ENCODE data around the gene IL12RB1.
"Not testable (repeated sequence)": the region's sequence is repeated elsewhere in the genome, so short reads cannot be mapped to it uniquely, and the experiment has no call there.

The IL12RB1 gene

DNA sequence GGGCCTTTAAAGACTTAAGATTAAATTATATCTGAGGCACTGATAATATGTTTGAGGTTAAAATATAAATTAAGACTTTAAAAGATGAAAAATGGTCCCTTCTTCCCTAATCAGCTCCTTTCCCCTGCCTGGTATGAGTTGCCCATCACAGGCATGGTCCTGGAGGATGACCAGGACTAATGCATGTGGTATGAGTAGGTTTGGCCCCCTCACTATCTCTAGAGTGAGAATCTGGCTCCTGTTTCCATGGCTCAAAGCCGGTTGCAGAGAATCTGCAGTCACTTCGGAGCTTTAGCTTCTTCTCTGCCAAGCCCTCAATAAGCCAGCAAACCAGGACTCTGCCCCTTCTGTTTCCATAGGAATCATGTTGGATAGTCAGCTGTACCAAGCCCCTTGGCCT lies 54.6 kb downstream of the IL12RB1 start:
- in situ Hi-C loops (cut with MboI; ENCODE audit: low sequenced_read_pairs); H3K27me3 ChIP-seq (ENCODE audit: low read depth): not testable (repeated sequence)

DNA sequence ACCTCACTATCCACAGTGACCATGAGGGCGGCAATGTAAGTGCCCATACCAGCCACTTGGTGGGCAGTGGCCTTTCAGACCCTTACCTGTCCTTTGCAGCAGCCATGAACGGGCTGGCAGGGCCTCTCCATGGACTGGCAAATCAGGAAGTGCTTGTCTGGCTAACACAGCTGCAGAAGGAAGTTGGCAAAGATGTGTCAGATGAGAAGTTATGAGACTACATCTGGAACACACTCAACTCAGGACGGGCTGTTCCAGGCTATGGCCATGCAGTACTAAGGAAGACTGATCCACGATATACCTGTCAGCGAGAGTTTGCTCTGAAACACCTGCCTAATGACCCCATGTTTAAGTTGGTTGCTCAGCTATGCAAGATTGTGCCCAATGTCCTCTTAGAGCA lies 55.3 kb downstream of the IL12RB1 start:
- H3K4me3 ChIP-seq; H3K9me3 ChIP-seq; H3K4me1 ChIP-seq; in situ Hi-C loops (cut with MboI; ENCODE audit: low sequenced_read_pairs); H3K36me3 ChIP-seq (replicated peaks); H3K27me3 ChIP-seq (ENCODE audit: low read depth); DNase-seq (ENCODE audit: low spot score in 2 of 2): not testable (repeated sequence)

More for the DNA sequence above, 54.6 kb downstream of the IL12RB1 start:
- not testable (repeated sequence) for H3K4me3 ChIP-seq; DNase-seq (ENCODE audit: low spot score in 2 of 2); H3K36me3 ChIP-seq (replicated peaks); H3K4me1 ChIP-seq; H3K9me3 ChIP-seq

DNA sequence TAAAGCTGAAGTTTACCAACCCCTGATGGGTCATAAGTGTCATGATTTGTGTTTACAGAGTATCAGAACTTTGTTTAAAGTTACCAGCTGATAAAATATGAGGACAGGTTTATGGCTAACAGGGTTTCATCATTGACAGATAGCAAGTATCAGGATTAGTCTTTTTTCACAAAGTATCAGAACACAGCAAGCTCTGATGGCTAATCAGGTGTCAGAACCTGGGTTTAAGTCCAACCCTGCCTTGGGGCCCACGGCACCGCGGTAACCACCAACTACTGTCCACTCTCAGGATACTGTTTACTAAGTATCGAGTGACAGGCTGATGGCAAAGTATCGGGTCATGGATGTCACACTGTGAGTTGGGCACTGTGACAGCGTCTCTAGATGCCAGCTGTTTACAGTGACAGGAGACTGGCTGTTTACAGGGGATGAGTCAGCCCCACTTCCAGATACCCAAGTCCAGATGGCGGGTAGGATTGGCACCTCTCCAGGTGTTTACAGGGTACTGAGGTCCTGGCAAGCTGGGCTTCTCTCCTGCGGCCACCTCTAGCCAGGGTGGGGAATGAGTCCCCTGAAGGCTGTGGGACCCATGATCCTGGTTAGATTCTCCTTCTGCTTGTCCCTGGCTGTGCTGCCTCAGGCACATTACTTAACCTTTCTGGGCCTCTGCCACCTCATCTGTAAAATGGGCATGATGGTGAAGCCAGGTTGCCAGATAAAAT lies 57.0 kb downstream of the IL12RB1 start:
- Histone ChIP-seq H3K36me3 (replicated peaks) (no peaks in the 10 kb centered on the region), H3K4me3 (no peak overlapping the region), H3K27me3 (ENCODE audit: low read depth) (no peaks in the 10 kb centered on the region), H3K4me1 (no peaks in the 10 kb centered on the region), H3K9me3 (no peaks in the 10 kb centered on the region)
- no peak for DNase-seq (ENCODE audit: low spot score in 2 of 2)
- in situ Hi-C loops (cut with MboI; ENCODE audit: low sequenced_read_pairs): loop anchor here (10.0 kb wide), 1 partner anchor 225 kb away; a partner anchor contains a TSS

DNA sequence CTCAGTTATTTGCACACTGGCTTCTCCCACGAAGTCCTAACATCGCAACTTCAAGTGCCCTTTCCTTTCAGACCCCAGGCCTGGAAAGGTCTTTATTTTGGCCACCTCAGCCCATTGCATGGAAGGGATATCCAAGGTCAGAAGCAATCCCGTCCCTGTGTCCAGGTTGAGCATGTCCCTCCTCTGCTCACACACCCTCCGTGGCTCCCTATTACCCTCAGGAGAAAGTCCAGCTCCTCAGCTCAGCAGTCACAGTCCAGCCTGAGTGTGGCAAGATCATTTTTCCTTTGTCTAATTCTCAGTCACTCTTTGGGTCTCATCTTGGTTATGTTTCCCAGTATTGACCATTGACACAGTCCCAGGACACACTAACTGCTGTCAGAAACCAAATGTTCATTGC lies 59.6 kb downstream of the IL12RB1 start:
- no peak overlapping the region for H3K4me3 ChIP-seq
- no peak for DNase-seq (ENCODE audit: low spot score in 2 of 2)
- no peaks in the 10 kb centered on the region for H3K9me3 ChIP-seq
- in situ Hi-C loops (cut with MboI; ENCODE audit: low sequenced_read_pairs): loop anchor here (10.0 kb wide), 1 partner anchor 228 kb away; a partner anchor contains a TSS
- H3K36me3 ChIP-seq (replicated peaks): no peaks in the 10 kb centered on the region
- H3K4me1 ChIP-seq: peaks cover 17% of the 10 kb centered on the region
- no peaks in the 10 kb centered on the region for H3K27me3 ChIP-seq (ENCODE audit: low read depth)

DNA sequence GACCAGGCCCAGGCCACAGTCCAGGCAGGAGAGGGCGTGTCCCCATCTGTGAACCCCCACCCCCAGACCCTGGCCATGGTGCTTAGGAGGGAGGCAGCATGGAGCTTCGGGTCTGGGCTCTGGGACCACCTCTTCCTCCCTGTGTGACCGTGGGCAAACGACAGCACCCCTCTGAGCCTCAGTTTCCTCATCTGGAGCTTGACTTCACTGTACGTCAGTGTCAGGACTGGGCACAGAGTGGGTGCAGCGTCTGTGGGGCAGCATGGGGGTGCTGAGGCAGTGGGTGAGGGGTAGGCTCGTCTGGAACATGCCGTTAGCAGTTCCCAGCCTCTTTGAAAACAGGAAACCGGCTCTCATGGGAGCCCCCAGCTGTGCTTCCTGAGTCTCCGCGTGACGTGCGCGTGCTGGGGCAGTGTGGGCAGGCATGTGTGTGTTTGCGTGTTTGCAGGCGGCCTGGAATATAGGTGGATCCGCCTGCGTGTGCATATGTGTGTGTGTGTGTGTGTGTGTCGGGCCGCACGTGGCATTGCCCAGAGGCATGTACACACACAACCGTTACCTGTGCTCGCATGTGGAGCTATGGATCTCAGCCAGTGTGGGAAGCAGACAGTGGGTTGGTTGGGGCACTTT lies 63.0 kb downstream of the IL12RB1 start:
- no peak for DNase-seq (ENCODE audit: low spot score in 2 of 2)
- Histone ChIP-seq H3K9me3 (no peaks in the 10 kb centered on the region), H3K4me1 (peaks cover 17% of the 10 kb centered on the region), H3K36me3 (replicated peaks) (no peaks in the 10 kb centered on the region), H3K27me3 (ENCODE audit: low read depth) (no peaks in the 10 kb centered on the region), H3K4me3 (peak overlapping the region; percentile 35)
- in situ Hi-C loops (cut with MboI; ENCODE audit: low sequenced_read_pairs): loop anchor here (10.0 kb wide), 1 partner anchor 231 kb away; a partner anchor contains a TSS

DNA sequence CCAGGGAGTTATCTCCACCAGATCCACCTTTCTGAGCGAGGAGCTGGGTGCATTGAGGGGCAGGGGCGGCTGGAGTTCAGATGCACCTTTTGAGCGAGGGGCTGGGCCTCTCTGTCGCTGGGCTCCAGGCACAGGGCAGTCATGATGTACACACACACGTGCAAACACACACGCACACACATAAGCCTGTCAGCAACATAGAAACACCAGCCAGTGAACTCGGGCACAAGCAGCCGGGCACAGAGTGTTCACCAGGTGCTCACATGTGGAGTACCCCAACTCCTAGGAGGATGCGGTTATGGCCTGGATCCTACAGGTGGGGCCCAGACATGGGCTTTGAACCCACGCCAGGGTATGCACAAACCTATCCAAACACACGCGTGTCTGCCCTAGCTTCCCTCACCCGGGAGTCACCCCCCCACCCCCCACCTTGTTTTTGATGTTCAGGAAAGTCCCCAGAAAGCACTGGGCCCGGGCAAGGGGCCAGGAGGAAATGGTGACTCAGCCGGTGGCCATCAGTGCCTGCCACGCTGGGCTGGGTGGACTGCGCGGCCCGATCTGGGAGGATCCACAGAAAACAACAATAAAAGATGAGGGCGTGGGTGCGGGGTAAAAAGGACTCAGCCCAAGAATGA lies 65.5 kb downstream of the IL12RB1 start:
- H3K9me3 ChIP-seq: no peaks in the 10 kb centered on the region
- in situ Hi-C loops (cut with MboI; ENCODE audit: low sequenced_read_pairs): loop anchor here (10.0 kb wide), 1 partner anchor 234 kb away; a partner anchor contains a TSS
- H3K4me3 ChIP-seq: no peak overlapping the region
- no peaks in the 10 kb centered on the region for H3K27me3 ChIP-seq (ENCODE audit: low read depth)
- DNase-seq (ENCODE audit: low spot score in 2 of 2): no peak
- peaks cover 17% of the 10 kb centered on the region for H3K4me1 ChIP-seq
- H3K36me3 ChIP-seq (replicated peaks): no peaks in the 10 kb centered on the region

DNA sequence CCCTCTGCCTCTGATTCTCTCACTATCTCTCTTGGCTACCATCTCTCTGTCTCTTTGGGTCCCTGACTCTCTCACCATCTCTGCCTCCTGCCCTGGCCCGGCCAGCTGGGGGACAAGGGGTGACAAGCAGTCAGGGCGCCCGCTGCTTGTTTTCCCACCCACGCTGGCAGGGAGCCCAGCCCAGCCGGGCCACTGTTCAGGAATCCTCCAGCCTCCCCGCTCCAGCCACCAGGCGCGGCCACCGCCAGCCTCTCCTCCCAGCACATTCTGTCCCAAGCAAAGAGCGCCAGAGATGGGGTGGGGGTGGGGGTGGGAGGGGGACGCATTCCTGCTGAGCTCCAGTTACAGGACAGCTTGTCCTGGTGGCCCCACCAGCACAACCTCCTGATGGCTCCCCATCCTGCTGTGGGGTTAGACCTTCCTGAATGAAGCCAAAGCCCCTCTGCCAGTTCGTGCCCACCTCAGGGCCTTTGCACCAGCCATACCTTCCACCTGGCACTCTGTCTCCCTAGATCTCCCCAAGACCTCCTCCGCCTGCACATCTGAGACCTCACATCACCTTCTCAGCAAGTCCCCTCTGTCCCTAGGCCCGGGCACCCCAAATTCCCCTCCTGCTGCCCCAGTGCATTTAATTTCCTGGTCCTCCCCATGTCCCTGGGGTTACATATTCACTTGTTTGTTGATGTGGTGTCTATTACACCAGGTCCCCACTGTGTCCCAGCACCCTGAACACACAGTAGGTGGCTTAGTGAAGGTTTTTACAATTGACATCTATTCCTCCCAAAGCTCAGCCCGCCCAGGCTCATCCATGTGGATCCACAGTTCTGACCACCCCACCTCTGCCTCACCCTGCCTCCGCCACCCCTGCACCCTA lies 66.3 kb downstream of the IL12RB1 start:
- no peak for DNase-seq (ENCODE audit: low spot score in 2 of 2)
- H3K36me3 ChIP-seq (replicated peaks): no peaks in the 10 kb centered on the region
- no peak overlapping the region for H3K4me3 ChIP-seq

DNA sequence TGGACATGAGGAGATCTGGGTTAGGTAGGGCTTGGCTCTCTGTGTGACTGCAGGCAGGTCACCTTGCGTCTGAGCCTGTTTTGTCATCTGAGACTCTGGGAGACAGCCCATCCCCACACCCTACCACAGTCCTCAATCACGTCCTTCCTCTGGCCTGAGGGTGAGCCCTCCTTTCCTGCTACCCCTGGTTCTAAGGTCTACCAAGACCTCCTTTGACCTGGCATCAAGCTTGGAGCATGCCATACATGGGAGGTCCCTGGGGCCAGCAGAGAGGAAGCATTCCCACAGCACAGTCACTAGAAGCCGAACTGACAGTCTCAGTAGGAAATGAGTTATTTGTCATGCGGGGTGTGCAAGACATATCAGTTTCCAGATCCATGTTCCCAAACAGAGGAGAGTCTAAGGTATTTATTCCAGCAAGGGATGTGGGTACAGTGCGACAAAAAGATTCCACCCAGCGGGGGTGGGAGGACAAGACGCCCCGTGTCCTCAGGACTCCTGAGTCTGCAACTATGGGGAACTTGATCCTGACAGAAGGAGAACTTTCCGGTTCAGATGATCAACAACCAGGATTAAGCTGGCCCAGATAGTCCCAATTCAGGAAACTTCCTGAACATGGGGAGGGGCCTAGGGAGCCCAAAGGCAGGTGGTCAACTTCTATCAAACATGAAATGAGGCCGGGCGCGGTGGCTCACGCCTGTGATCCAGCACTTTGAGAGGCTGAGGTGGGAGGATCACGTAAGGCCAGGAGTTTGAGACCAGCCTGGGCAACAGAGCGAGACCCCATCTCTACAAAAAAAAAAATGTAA lies 69.3 kb downstream of the IL12RB1 start:
- Histone ChIP-seq H3K4me1 (peaks cover 2% of the 10 kb centered on the region), H3K4me3 (no peak overlapping the region), H3K36me3 (replicated peaks) (peaks cover 4% of the 10 kb centered on the region; the same call in 1 of the 2 replicates), H3K9me3 (no peaks in the 10 kb centered on the region), H3K27me3 (ENCODE audit: low read depth) (no peaks in the 10 kb centered on the region)
- in situ Hi-C loops (cut with MboI; ENCODE audit: low sequenced_read_pairs): no loop called here
- DNase-seq (ENCODE audit: low spot score in 2 of 2): no peak

More for the DNA sequence above, 66.3 kb downstream of the IL12RB1 start:
- peaks cover 17% of the 10 kb centered on the region for H3K4me1 ChIP-seq
- H3K9me3 ChIP-seq: no peaks in the 10 kb centered on the region
- in situ Hi-C loops (cut with MboI; ENCODE audit: low sequenced_read_pairs): loop anchor here (10.0 kb wide), 1 partner anchor 234 kb away; a partner anchor contains a TSS
- H3K27me3 ChIP-seq (ENCODE audit: low read depth): no peaks in the 10 kb centered on the region

DNA sequence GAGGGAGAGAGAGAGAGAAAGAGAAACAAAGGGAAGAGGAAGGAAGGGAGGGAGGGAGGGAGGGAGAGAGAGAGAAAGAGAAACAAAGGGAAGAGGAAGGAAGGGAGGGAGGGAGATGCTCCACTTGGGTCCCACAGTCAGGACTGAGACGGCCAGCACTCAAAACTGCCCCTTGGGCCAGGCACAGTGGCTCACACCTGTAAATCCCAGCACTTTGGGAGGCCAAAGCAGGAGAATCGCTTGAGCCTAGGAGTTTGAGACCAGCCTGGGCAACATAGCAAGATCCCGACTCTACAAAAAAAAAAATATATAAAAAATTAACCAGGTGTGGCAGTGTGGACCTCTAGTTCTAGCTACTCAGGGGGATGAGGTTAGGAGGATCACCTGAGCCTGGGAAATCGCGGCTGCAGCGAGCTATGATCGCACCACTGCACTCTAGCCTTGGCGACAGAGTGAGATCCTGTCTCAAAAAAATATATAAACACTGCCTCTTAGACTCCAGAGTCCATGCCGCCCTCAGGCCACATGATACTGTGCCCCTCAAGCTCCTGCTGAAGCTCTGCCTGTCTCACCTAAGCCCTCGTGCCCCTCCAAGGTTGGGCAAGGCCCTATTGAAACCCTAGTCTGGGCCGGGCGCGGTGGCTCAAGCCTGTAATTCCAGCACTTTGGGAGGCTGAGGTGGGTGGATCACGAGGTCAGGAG lies 70.4 kb downstream of the IL12RB1 start:
- Histone ChIP-seq H3K4me3 (no peak overlapping the region), H3K27me3 (ENCODE audit: low read depth) (no peaks in the 10 kb centered on the region), H3K36me3 (replicated peaks) (peaks cover 10% of the 10 kb centered on the region), H3K4me1 (no peaks in the 10 kb centered on the region), H3K9me3 (no peaks in the 10 kb centered on the region)
- in situ Hi-C loops (cut with MboI; ENCODE audit: low sequenced_read_pairs): no loop called here
- DNase-seq (ENCODE audit: low spot score in 2 of 2): no peak

DNA sequence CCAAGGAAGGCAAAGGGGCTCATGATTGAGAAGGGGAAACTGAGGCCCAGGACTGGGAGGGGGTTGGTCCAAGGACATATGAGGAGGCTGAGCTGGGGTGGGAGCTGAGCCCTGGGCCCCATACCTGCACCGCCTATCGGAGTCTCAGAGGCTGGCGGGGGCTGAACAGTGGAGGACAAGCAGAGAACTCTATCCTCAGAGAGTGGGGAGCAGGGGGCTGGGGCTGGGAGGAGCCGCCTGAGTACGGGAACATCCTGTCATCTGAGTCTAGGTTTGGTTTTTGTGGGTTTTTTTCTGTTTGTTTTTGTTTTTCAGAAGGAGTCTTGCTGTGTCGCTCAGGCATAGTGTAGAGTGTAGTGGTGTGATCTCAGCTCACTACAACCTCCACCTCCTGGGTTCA lies 72.5 kb downstream of the IL12RB1 start:
- peaks cover 27% of the 10 kb centered on the region for H3K36me3 ChIP-seq (replicated peaks)
- H3K4me1 ChIP-seq: no peaks in the 10 kb centered on the region
- no peak for DNase-seq (ENCODE audit: low spot score in 2 of 2)
- in situ Hi-C loops (cut with MboI; ENCODE audit: low sequenced_read_pairs): no loop called here
- H3K9me3 ChIP-seq: no peaks in the 10 kb centered on the region
- H3K27me3 ChIP-seq (ENCODE audit: low read depth): no peaks in the 10 kb centered on the region
- no peak overlapping the region for H3K4me3 ChIP-seq

DNA sequence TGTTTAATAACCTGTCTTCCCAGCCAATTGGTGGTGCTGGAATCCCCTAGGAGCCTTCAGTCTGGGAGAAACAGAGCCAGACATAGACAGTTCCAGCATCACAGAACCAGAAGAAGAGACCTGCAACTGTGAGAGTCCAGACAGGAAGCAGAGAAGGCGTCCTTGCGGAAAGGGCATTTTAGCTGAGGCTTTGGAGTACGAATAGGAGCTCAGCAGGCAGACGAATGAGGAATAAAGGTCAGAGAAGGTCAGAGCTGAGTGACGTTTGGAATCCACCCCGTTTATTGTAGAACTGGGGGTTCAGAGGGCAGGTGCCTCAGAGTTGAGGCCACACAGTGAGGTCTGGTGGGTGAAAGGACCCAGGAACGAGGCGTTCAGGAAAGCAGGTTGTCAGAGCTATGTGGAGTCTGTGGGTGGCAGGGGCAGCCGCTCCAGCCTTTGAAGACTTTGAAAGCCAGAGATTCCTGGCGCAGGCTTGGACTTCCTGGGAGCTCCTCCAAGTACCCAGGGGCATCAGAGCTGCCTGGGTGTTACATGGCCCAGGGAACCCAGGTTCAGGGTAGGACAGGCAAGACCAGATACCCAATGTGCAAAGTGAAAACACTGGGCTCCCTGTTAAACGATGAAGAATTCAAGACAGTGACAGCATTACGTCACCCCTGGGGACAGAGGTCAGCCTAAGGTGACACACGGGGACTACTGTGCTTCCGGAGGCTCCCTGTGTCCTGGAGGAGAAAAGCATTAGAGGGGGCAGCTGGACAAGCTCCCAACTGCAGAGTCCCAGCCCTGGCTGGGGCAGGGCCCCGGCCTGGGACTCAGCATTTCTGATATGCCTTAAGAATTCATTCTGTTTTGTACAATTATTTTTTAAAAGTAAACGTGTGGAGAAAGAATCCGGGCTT lies 73.3 kb downstream of the IL12RB1 start:
- Histone ChIP-seq H3K27me3 (ENCODE audit: low read depth) (no peaks in the 10 kb centered on the region), H3K4me1 (no peaks in the 10 kb centered on the region), H3K36me3 (replicated peaks) (peaks cover 32% of the 10 kb centered on the region), H3K4me3 (no peak overlapping the region), H3K9me3 (no peaks in the 10 kb centered on the region)
- in situ Hi-C loops (cut with MboI; ENCODE audit: low sequenced_read_pairs): no loop called here
- no peak for DNase-seq (ENCODE audit: low spot score in 2 of 2)

All from HAP-1 (cell line).